H1 (cell line): ENCODE measurements around the gene CASQ1. TPM values are rescaled to one million over a fixed set of nuclear protein-coding genes. Genes with fewer than 3 reads are reported as not detected.

Experiments
- CBX5 ChIP-seq: fragments of 300-800, 300-1000 bp; sonication (generic); IDR thresholded peaks from 2 replicates; pipeline ENCODE4 v1.7.1; 2016; ENCODE audit warnings: antibody characterized with exemption, low read length, low read depth
- GTF2F1 ChIP-seq: IDR thresholded peaks from 2 replicates; pipeline ENCODE4 v1.6.1; 2012; ENCODE audit warnings: low read depth, low read length, improper control_type of control experiment, borderline replicate concordance
- NRF1 ChIP-seq: IDR thresholded peaks from 2 replicates; pipeline ENCODE4 v1.6.1; 2011; ENCODE audit warnings: mild to moderate bottlenecking, low read depth, low read length, improper control_type of control experiment
- RAD21 ChIP-seq, 2 experiments: IDR thresholded peaks in 1 of 2; conservative IDR thresholded peaks in 1 of 2; 2 replicates each; pipeline ENCODE4 v1.6.1; 2011; ENCODE audit warnings: low read depth in 2 of 2, low read length in 2 of 2, improper control_type of control experiment in 1 of 2, inconsistent platforms in 1 of 2, mild to moderate bottlenecking in 1 of 2, moderate library complexity in 1 of 2
- SAP30 ChIP-seq: fragments of 300-600 bp; sonication (generic); IDR thresholded peaks from 2 replicates; pipeline ENCODE4 v1.7.1; 2012; ENCODE audit warnings: low read length, moderate library complexity, mild to moderate bottlenecking, inconsistent platforms; ENCODE audit not compliant: insufficient read depth, insufficient replicate concordance
- SIN3A ChIP-seq, 2 experiments: IDR thresholded peaks in 1 of 2; conservative IDR thresholded peaks in 1 of 2; 2 replicates each; pipeline ENCODE4 v1.6.1; 2011 to 2012; ENCODE audit warnings: low read length in 2 of 2, improper control_type of control experiment in 1 of 2, low read depth in 1 of 2, mild to moderate bottlenecking in 1 of 2
- TBP ChIP-seq: IDR thresholded peaks from 2 replicates; pipeline ENCODE4 v1.6.1; 2011; ENCODE audit warnings: low read depth, low read length, improper control_type of control experiment
- polyA plus RNA-seq, 7 experiments: library from polyadenylated mRNA; depleted of rRNA in 3 of 7; stranded (reverse) in 5 of 7; unstranded in 2 of 7; fragments of >200 nt in 5 of 7; fragments of 200-250 nt in 2 of 7; gene quantifications; 1 replicate in 5 of 7; 2 replicates in 1 of 7; 4 replicates in 1 of 7; pipeline versions ENCODE4 v1.2.1 to v1.2.3, GENCODE V29; 2011 to 2013; ENCODE audit warnings: missing spikeins in 2 of 7, mixed read lengths in 2 of 7
- total RNA-seq: library from RNA; stranded (reverse); fragmentation: NEBNext Ultra II Directional; extraction: Animal tissue kit (Norgen Biotek cat#: 25700); gene quantifications from 2 replicates; pipeline ENCODE4 v1.2.1, GENCODE V29; 2021
- TF ChIP-seq, protein P1 (sequence below): fragments of 300-600 bp; sonication (generic); IDR thresholded peaks from 2 replicates; pipeline ENCODE4 v1.7.1; 2012; ENCODE audit warnings: low read length, moderate library complexity, mild to moderate bottlenecking, inconsistent platforms; ENCODE audit not compliant: insufficient replicate concordance

The CASQ1 gene
- total and polyA plus RNA-seq, 2 of the 8 experiments (the other 6 are each of a cell fraction or from before 2014, with no cell fraction given), result 0.80 to 1.3 TPM

DNA sequence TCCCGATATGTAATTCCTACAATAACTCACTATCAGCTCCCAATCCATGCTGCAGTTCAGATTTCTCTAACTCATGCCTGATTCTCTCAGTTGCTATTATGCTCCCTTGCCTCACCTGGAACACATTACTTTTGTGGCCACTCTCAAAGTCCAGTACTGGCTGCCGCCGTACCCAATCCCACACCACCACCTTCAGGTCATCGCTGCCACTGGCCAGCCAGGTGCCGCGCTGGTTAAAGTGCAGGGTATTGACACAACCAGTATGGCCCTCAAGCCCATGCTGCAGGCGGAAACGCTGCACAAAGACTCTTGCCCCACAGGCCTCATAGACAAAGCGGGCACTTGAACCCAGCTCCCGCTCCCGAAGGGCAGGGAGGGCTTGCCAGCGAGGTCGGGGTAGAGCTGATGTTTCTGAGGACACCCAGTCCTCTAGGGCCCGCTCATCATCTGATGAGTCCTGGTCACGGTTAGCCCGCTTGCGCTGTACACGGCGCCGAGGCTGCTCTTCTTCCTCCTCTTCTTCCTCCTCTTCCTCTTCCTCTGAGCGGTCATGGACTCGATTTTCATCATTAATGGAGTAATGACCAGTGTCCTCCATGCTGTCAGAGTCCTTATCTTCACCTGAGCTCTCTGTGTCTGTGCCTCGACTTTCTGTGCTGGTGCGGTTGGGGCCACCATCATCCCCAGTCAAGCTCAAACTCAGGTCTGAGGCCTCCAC lies 49.4 kb downstream of the CASQ1 start (continued):
- TF ChIP-seq GTF2F1, result no peak
- TF ChIP-seq SIN3A (conservative IDR thresholded peaks at IDR 0.05 in 1 of 2, IDR thresholded peaks at IDR 0.05 in 1 of 2; ENCODE audit: low read depth in 1 of 2, low read length in 2 of 2), result no peak
- no peak for TF ChIP-seq NRF1
- TF ChIP-seq, protein P1, sequence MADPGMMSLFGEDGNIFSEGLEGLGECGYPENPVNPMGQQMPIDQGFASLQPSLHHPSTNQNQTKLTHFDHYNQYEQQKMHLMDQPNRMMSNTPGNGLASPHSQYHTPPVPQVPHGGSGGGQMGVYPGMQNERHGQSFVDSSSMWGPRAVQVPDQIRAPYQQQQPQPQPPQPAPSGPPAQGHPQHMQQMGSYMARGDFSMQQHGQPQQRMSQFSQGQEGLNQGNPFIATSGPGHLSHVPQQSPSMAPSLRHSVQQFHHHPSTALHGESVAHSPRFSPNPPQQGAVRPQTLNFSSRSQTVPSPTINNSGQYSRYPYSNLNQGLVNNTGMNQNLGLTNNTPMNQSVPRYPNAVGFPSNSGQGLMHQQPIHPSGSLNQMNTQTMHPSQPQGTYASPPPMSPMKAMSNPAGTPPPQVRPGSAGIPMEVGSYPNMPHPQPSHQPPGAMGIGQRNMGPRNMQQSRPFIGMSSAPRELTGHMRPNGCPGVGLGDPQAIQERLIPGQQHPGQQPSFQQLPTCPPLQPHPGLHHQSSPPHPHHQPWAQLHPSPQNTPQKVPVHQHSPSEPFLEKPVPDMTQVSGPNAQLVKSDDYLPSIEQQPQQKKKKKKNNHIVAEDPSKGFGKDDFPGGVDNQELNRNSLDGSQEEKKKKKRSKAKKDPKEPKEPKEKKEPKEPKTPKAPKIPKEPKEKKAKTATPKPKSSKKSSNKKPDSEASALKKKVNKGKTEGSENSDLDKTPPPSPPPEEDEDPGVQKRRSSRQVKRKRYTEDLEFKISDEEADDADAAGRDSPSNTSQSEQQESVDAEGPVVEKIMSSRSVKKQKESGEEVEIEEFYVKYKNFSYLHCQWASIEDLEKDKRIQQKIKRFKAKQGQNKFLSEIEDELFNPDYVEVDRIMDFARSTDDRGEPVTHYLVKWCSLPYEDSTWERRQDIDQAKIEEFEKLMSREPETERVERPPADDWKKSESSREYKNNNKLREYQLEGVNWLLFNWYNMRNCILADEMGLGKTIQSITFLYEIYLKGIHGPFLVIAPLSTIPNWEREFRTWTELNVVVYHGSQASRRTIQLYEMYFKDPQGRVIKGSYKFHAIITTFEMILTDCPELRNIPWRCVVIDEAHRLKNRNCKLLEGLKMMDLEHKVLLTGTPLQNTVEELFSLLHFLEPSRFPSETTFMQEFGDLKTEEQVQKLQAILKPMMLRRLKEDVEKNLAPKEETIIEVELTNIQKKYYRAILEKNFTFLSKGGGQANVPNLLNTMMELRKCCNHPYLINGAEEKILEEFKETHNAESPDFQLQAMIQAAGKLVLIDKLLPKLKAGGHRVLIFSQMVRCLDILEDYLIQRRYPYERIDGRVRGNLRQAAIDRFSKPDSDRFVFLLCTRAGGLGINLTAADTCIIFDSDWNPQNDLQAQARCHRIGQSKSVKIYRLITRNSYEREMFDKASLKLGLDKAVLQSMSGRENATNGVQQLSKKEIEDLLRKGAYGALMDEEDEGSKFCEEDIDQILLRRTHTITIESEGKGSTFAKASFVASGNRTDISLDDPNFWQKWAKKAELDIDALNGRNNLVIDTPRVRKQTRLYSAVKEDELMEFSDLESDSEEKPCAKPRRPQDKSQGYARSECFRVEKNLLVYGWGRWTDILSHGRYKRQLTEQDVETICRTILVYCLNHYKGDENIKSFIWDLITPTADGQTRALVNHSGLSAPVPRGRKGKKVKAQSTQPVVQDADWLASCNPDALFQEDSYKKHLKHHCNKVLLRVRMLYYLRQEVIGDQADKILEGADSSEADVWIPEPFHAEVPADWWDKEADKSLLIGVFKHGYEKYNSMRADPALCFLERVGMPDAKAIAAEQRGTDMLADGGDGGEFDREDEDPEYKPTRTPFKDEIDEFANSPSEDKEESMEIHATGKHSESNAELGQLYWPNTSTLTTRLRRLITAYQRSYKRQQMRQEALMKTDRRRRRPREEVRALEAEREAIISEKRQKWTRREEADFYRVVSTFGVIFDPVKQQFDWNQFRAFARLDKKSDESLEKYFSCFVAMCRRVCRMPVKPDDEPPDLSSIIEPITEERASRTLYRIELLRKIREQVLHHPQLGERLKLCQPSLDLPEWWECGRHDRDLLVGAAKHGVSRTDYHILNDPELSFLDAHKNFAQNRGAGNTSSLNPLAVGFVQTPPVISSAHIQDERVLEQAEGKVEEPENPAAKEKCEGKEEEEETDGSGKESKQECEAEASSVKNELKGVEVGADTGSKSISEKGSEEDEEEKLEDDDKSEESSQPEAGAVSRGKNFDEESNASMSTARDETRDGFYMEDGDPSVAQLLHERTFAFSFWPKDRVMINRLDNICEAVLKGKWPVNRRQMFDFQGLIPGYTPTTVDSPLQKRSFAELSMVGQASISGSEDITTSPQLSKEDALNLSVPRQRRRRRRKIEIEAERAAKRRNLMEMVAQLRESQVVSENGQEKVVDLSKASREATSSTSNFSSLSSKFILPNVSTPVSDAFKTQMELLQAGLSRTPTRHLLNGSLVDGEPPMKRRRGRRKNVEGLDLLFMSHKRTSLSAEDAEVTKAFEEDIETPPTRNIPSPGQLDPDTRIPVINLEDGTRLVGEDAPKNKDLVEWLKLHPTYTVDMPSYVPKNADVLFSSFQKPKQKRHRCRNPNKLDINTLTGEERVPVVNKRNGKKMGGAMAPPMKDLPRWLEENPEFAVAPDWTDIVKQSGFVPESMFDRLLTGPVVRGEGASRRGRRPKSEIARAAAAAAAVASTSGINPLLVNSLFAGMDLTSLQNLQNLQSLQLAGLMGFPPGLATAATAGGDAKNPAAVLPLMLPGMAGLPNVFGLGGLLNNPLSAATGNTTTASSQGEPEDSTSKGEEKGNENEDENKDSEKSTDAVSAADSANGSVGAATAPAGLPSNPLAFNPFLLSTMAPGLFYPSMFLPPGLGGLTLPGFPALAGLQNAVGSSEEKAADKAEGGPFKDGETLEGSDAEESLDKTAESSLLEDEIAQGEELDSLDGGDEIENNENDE, result no peak
- TF ChIP-seq SAP30, result no peak
- no peak for TF ChIP-seq TBP
- no peak; a peak in 1 of 4 replicates for TF ChIP-seq RAD21 (IDR thresholded peaks at IDR 0.05 in 1 of 2, conservative IDR thresholded peaks at IDR 0.05 in 1 of 2; ENCODE audit: low read depth in 2 of 2, low read length in 2 of 2)
- no peak for TF ChIP-seq CBX5
